Esophagus mucosa (tissue), 1 donor: ENCODE results near the gene TYW3. TPM values are rescaled to one million over a fixed set of nuclear protein-coding genes. Genes with fewer than 3 reads are reported as not detected.

ENCODE experiments used
- ATAC-seq: fragments of 200-7000 bp; cut with Tn5 transposase; one replicate; pipeline ENCODE4 v1.9.1; 2020
- total RNA-seq: library from RNA; stranded (reverse); gene quantifications from one replicate; pipeline ENCODE4 v1.2.4, GENCODE V29; 2023
- donor health status: DM: yes; HTN: yes; CAD: no.

TYW3 gene, protein sequence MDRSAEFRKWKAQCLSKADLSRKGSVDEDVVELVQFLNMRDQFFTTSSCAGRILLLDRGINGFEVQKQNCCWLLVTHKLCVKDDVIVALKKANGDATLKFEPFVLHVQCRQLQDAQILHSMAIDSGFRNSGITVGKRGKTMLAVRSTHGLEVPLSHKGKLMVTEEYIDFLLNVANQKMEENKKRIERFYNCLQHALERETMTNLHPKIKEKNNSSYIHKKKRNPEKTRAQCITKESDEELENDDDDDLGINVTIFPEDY
- 10.5 TPM for total RNA-seq

DNA sequence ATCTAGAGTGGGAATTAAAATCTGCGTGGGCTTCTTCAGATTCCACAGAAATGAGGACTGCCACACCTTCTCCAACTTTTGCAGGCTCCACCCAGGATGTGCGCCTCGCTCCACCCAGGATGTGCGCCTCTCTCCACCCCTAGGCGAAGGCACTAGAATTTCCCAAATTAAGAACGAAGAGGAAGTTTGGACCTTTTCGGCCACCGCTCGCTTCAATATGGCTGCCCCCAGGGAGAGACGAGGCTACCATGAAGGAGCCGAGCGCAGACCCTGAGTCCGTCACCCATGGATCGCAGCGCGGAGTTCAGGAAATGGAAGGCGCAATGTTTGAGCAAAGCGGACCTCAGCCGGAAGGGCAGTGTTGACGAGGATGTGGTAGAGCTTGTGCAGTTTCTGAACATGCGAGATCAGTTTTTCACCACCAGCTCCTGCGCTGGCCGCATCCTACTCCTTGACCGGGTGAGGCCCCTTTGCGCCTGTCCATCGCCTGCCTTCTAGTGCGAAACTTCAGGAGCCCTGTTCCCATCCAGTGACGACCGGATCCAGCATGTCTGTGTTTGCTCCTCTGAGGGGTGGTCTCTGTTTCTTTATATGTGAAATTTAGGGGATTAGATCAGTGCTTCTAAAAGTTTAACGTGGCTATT lies at the start of gene TYW3, which contains the start of gene CRYZ:
TSS of gene TYW3 (plus strand) at position 193 of the 644 bp plus-strand sequence. CDS start at position 286, 93 bp downstream.
TSS of gene CRYZ (minus strand) at position 91 of the 644 bp plus-strand sequence. CDS start 8,229 bp downstream, outside the sequence.
- peak; percentile 98 for ATAC-seq

- ATAC-seq = no peak
Measured at GRCh38 chr1:74683656-74684055, 49.3 kb upstream of the TYW3 start.

GRCh38 chr1:74684301-74684700 lies 48.7 kb upstream of the TYW3 start:
- ATAC-seq = no peak

DNA sequence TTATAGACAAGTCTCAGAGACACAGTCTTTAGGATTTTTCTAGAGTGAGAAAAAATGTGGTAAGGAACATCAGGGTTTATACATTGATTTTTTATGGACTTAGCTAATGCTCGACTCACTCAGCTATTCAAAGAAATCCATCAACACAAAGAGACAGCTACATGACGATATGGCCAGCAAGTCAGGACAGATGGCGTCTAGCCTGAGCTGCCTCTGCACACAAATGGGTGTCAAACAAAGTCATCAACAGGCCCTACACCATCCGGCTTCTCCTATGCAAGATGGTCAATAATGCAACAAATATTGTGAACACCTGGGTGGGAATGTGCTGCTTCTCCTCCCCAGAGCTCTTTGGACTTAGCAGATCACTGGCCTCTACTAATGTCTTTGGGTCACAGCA lies 46.0 kb upstream of the TYW3 start:
- ATAC-seq = no peak

DNA sequence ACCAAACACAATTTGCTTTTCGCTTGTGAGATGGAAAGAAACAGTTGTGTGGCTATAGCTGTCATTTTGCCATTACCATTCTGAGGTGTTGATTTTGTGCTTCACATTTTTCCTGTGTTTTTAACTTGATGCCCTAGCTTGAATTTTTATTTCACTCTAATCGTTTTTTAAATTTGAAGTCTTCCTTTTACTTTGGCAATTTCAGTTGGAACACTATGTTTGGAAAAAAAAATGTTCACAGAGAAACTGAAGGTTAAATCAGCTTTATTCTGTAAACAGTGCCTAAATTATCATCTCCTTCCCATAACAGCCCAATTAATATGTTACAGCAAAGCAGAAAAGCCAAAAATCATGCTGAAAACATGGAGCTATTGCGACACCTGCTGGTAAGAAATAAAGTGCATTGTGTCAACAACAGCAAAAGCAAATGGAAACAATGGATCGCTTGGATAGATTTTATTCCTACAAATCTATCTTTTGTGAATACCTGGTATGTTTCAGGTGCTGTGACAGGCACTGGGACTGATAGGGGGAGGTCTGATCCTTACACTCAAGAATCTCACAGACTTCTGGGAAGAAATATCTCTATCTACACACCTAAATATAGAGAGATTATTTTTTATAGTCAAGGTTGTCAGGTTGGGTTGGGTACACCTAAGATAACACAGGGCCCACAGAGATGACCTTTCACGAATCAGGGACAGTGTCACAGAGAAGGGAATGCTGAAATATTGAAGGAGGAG lies 43.2 kb upstream of the TYW3 start:
- peak; percentile 52 for ATAC-seq

GRCh38 chr1:74690364-74690696 lies 42.6 kb upstream of the TYW3 start:
- no peak for ATAC-seq

GRCh38 chr1:74690909-74691308 lies 42.0 kb upstream of the TYW3 start:
- ATAC-seq = no peak

- ATAC-seq = peak; percentile 52
Measured at GRCh38 chr1:74693473-74693872, 39.5 kb upstream of the TYW3 start.

DNA sequence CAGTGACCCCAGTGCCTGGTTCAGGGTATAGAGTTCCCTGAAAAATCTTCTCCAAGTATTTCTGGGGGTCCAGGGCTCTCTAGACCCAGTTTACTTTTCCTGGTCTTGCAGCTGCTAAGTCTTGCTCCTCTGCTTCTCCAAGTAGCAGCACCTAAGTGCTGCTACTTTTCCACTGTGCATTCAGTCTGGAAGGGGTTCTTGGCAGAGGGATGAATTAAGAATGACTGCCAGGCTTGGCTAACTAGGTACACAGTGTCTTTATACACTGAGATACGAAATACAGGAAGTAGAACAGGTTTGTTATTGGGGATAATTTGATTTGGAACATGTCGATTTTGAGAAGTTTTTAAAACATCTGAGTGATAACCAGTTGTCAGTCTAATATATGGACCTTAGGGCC lies 35.1 kb upstream of the TYW3 start:
- no peak for ATAC-seq

DNA sequence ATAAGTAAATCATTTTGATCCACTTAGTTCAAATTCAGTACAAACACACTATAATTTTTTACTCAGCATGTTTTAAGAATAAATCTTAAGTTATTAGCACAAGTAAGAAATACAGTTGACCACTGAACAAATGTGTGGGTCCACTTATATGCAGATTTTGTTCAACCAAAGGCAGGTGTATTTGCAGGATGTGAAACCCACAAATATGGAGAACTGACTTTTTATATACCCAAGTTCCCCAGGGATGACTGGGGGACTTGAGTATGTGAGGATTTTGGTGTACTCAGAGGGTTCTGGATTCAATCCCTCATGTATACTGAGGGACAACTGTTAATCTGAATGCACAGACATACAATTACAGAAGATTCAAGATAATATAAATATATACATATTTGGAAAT lies 33.6 kb upstream of the TYW3 start:
- ATAC-seq = no peak

GRCh38 chr1:74703386-74704182 lies 29.4 kb upstream of the TYW3 start:
- no peak for ATAC-seq

GRCh38 chr1:74712881-74713280 lies 20.1 kb upstream of the TYW3 start:
- ATAC-seq = no peak

GRCh38 chr1:74713849-74714248 lies 19.1 kb upstream of the TYW3 start:
- ATAC-seq = no peak

DNA sequence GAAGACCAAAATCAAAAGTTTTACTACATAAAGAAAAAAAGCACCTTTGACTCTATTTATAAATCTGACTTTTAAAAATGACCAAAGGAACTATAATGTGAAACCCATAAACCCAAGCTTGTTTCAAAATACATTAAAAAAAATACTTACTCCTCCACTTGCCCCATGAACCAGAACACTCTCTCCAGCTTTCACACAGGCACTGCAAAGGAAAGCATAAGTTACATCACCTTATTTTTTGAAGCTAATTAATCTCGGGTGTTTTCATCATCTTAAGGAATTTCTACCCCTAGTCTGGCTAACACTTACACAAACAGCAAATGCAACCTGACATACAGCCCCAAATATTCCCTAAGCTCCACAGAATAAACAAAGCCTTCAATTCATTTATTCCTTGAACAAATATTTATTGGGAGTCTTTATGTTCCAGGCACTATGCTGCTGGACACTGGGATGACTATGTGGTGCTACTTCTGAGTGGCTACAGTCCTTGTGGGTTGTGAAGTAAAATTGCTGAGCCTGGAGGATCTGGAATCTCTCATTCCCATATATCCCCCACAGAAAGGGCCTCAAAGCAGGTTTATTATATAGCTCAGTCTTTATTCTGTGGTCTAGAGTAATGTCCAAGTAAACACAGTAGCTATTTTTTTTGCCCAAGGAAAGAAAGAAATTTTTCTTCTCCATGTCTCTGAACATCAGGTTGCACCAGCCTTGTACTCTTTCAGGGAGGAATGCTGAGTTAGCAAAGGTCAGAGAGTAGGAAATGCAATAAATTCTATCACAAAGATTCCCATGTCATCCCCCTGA lies 18.3 kb upstream of the TYW3 start:
- ATAC-seq = no peak

GRCh38 chr1:74715236-74715502 lies 17.8 kb upstream of the TYW3 start:
- no peak for ATAC-seq

DNA sequence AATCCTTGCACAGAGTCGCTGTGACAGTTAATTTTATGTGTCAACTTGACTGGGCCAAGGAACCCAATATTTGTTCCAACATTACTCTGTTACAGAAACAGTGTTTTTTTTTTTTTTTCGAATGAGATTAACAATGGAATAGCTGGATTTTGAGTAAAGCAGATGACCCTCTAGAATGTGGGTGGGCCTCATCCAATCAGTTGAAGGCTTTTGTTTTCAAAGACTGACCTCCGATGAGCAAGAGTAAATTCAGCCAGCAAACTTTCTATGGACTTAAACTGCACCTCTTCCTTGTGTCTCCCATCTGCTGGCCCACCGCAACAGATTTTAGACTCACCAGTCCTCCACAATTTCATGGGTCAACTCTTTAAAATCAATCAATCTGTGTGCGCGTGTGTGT lies 17.1 kb upstream of the TYW3 start:
- no peak for ATAC-seq

DNA sequence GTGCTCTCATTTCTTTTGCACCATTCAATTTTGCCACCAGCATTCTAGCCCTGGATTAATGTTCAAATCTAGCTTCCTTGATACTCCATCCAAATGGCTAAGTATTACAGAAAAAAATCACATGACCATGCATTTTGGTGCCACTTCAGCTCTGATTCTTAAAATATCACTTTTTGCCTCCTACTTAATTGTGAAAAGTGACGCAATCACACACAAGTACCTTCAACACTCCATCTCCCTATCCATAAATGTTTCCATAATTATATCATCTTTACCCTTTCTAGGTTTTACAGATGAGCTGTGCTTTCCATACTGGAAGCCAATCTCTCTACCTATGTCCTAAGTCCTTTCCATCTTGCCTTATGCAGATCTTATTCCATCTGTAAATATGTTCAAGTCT lies 16.1 kb upstream of the TYW3 start:
- ATAC-seq = no peak

DNA sequence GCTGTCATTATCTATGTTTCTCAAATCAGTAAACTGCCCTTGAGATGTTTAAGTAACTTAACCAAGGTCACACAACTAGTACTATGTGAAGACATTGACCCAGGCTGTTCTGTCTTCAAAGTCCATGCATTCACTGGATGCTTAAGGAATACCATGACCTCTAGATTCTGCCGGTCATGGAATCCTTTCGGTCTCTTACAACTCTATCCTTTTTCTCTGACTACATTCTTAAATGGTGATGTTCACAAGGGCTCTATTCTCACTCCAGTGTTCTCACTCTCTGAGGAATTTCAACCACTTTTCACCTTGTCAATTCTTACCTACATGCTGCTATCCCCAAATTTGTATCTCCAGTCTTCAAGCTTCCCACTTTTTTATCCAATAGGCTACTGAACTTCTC lies 15.3 kb upstream of the TYW3 start:
- no peak for ATAC-seq

DNA sequence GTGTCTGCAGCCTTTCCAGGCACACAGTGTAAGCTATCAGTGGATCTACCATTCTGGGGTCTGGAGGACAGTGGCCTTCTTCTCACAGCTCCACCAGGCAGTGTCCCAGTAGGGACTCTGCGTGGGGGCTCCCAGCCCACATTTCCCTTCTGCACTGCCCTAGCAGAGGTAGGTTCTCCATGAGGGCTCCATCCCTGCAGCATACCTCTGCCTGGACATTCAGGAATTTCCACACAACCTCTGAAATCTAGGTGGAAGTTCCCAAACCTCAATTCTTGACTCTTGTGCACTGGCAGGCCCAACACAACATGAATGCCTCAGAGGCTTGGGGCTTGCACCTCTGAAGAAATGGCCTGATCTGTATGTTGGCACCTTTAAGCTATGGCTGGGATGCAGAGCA lies 6.9 kb upstream of the TYW3 start:
- ATAC-seq = no peak

GRCh38 chr1:74728736-74729135 lies 4.2 kb upstream of the TYW3 start:
- ATAC-seq = no peak

- ATAC-seq = no peak
Measured at GRCh38 chr1:74729741-74730478, 3.0 kb upstream of the TYW3 start.
